Nephron (organoid): Measurements from ENCODE around the gene RALGAPA2.

Experiments used
- H3K27ac Mint-ChIP-seq, 3 experiments: 2 replicates each; pipeline ENCODE4 v1.8.0; 2020; ENCODE audit warnings: mixed read lengths in 3 of 3, mild to moderate bottlenecking in 2 of 3, moderate library complexity in 1 of 3
- H3K27me3 Mint-ChIP-seq: 2 replicates; pipeline ENCODE4 v1.8.0; 2021; ENCODE audit warnings: low read depth, mild to moderate bottlenecking, moderate library complexity, mixed read lengths
- H3K36me3 Mint-ChIP-seq: 2 replicates; pipeline ENCODE4 v1.8.0; 2020; ENCODE audit warnings: low read depth, mixed read lengths
- H3K4me1 Mint-ChIP-seq: 2 replicates; pipeline ENCODE4 v1.8.0; 2020; ENCODE audit warnings: mixed read lengths
- H3K4me3 Mint-ChIP-seq, 3 experiments: 2 replicates each; pipeline ENCODE4 v1.8.0; 2020; ENCODE audit warnings: mild to moderate bottlenecking in 3 of 3, mixed read lengths in 3 of 3, moderate library complexity in 2 of 3
- H3K9me3 Mint-ChIP-seq: 2 replicates; pipeline ENCODE4 v1.8.0; 2020; ENCODE audit warnings: mixed read lengths
- CTCF ChIP-seq, 3 experiments: fragments of 200-600 bp; sonication (generic); IDR thresholded peaks; one replicate each; pipeline ENCODE4 v1.5.0; 2021; ENCODE audit warnings: antibody characterized with exemption in 3 of 3; ENCODE audit not compliant: unreplicated experiment in 3 of 3

Gene RALGAPA2

GRCh38 chr20:20492521-20493332 is 219.7 kb downstream of the RALGAPA2 start:
- peaks cover 14% of the 10 kb centered on the region for H3K4me1 Mint-ChIP-seq
- peaks cover 19% of the 10 kb centered on the region for H3K36me3 Mint-ChIP-seq
- no peaks in the 10 kb centered on the region for H3K27me3 Mint-ChIP-seq
- H3K9me3 Mint-ChIP-seq = no peaks in the 10 kb centered on the region
- H3K27ac Mint-ChIP-seq = no peak overlapping the region
- TF ChIP-seq CTCF (IDR thresholded peaks at IDR 0.05; ENCODE audit: unreplicated experiment in 3 of 3) = no peak
- H3K4me3 Mint-ChIP-seq = no peak overlapping the region

GRCh38 chr20:20491784-20492264 is 220.6 kb downstream of the RALGAPA2 start:
- H3K36me3 Mint-ChIP-seq = peaks cover 23% of the 10 kb centered on the region
- peaks cover 14% of the 10 kb centered on the region for H3K4me1 Mint-ChIP-seq
- peaks cover 2% of the 10 kb centered on the region for H3K9me3 Mint-ChIP-seq
- no peak overlapping the region for H3K4me3 Mint-ChIP-seq
- H3K27me3 Mint-ChIP-seq = no peaks in the 10 kb centered on the region
- H3K27ac Mint-ChIP-seq = no peak overlapping the region
- no peak for TF ChIP-seq CTCF (IDR thresholded peaks at IDR 0.05; ENCODE audit: unreplicated experiment in 3 of 3)

GRCh38 chr20:20491110-20491783 is 221.2 kb downstream of the RALGAPA2 start:
- peaks cover 14% of the 10 kb centered on the region for H3K4me1 Mint-ChIP-seq
- H3K36me3 Mint-ChIP-seq = peaks cover 28% of the 10 kb centered on the region
- H3K27me3 Mint-ChIP-seq = no peaks in the 10 kb centered on the region
- H3K4me3 Mint-ChIP-seq = no peak overlapping the region
- TF ChIP-seq CTCF (IDR thresholded peaks at IDR 0.05; ENCODE audit: unreplicated experiment in 3 of 3) = no peak
- no peak overlapping the region for H3K27ac Mint-ChIP-seq
- H3K9me3 Mint-ChIP-seq = peaks cover 8% of the 10 kb centered on the region

GRCh38 chr20:20490673-20491072 is 221.8 kb downstream of the RALGAPA2 start:
- Mint-ChIP-seq H3K4me1 (peaks cover 14% of the 10 kb centered on the region), H3K4me3 (no peak overlapping the region), H3K9me3 (peaks cover 8% of the 10 kb centered on the region), H3K27ac (no peak overlapping the region), H3K36me3 (peaks cover 26% of the 10 kb centered on the region), H3K27me3 (no peaks in the 10 kb centered on the region)
- no peak for TF ChIP-seq CTCF (IDR thresholded peaks at IDR 0.05; ENCODE audit: unreplicated experiment in 3 of 3)

- Mint-ChIP-seq H3K36me3 (peaks cover 26% of the 10 kb centered on the region), H3K27ac (no peak overlapping the region), H3K4me3 (no peak overlapping the region), H3K9me3 (peaks cover 8% of the 10 kb centered on the region), H3K27me3 (no peaks in the 10 kb centered on the region), H3K4me1 (peaks cover 14% of the 10 kb centered on the region)
- TF ChIP-seq CTCF (IDR thresholded peaks at IDR 0.05; ENCODE audit: unreplicated experiment in 3 of 3) = no peak
These were observed 222.6 kb downstream of the RALGAPA2 start for GRCh38 chr20:20489648-20490341.
